K562 (cell line): Measurements from ENCODE around the gene UTP11. TPM values are rescaled to one million over a fixed set of nuclear protein-coding genes. Genes with fewer than 3 reads are reported as not detected.

Experiments used
- ATAC-seq: fragments of 200-7000 bp; cut with Tn5 transposase; 3 replicates; pipeline ENCODE4 v1.9.1; 2020; ENCODE audit warnings: moderate library complexity
- BruUV-seq: library from RNA; stranded (reverse); fragments of 400-500 nt; replicated peaks from 2 replicates; lab custom pipeline; 2021; lab: Mats Ljungman, UMichigan
- CTCF ChIA-PET: fragments of 300-600 bp; formaldehyde crosslinking; extraction: SDS; loops from one replicate; lab custom pipeline; 2021; ENCODE audit warnings: low intra/inter-chr PET ratio; lab: Yijun Ruan, JAX
- POLR2A ChIA-PET: fragments of 300-600, 350-650 bp; sonication (Branson Sonifier 250); formaldehyde crosslinking; extraction: SDS; loops from one replicate; lab custom pipeline; 2021; ENCODE audit warnings: antibody characterized with exemption, inconsistent platforms; lab: Yijun Ruan, JAX
- DNase-seq, 4 experiments: peaks; one replicate each; pipeline versions ENCODE4 v3.0.0 to v3.0.0-alpha.2; 2011 to 2018; ENCODE audit warnings: low spot score in 3 of 4, mixed read lengths in 3 of 4; ENCODE audit errors: extremely low read depth in 1 of 4
- FAIRE-seq: peaks from 2 replicates; lab custom pipeline; 2011; peaks lifted over from hg19 to GRCh38; lab: Jason Lieb, UNC
- H2AFZ ChIP-seq: 2 replicates; pipeline ENCODE4 v1.6.0; 2011; ENCODE audit warnings: low read depth, low read length, control low read depth, inconsistent platforms
- H3K27ac ChIP-seq: fragments of 200-600 bp; 3 replicates; pipeline ENCODE4 v1.8.0; 2011; ENCODE audit warnings: low read depth, mild to moderate bottlenecking, control low read depth, inconsistent platforms, low read length, moderate library complexity, mixed read lengths; ENCODE audit errors: extremely low read depth
- H3K27me3 ChIP-seq, 2 experiments: fragments of 300-600 bp in 1 of 2; 2 replicates in 1 of 2; 3 replicates in 1 of 2; pipeline versions ENCODE4 v1.6.0 to v1.8.0; 2011; ENCODE audit warnings: inconsistent platforms in 2 of 2, low read length in 2 of 2, mild to moderate bottlenecking in 1 of 2, mixed read lengths in 1 of 2, moderate library complexity in 1 of 2; ENCODE audit not compliant: control insufficient read depth in 2 of 2, insufficient read depth in 2 of 2
- H3K36me3 ChIP-seq: fragments of 300-600 bp; 3 replicates; pipeline ENCODE4 v1.8.0; 2011; ENCODE audit warnings: mild to moderate bottlenecking, low read length, inconsistent platforms; ENCODE audit not compliant: control insufficient read depth, insufficient read depth
- H3K4me1 ChIP-seq, 2 experiments: fragments of 200-600 bp in 1 of 2; replicated peaks in 1 of 2; 2 replicates in 1 of 2; 3 replicates in 1 of 2; pipeline versions ENCODE4 v1.5.1 to v1.8.0; 2011; ENCODE audit warnings: inconsistent platforms in 2 of 2, low read length in 2 of 2, mild to moderate bottlenecking in 1 of 2, mixed read lengths in 1 of 2, moderate library complexity in 1 of 2; ENCODE audit not compliant: control insufficient read depth in 2 of 2, insufficient read depth in 2 of 2
- H3K4me2 ChIP-seq: 2 replicates; pipeline ENCODE4 v1.6.1; 2011; ENCODE audit warnings: low read length, control low read depth, inconsistent platforms, mixed read lengths; ENCODE audit not compliant: insufficient read depth
- H3K4me3 ChIP-seq: fragments of 200-600 bp; sonication (generic), shearing (Covaris generic); 2 replicates; pipeline ENCODE4 v1.5.1; 2016; ENCODE audit warnings: control low read depth, inconsistent platforms
- H3K79me2 ChIP-seq: fragments of 200-600 bp; 3 replicates; pipeline ENCODE4 v1.8.0; 2011; ENCODE audit warnings: low read length, inconsistent platforms; ENCODE audit not compliant: control insufficient read depth, insufficient read depth
- H3K9ac ChIP-seq, 2 experiments: 2 replicates each; pipeline versions ENCODE4 v1.6.0 to v1.6.1; 2011; ENCODE audit warnings: low read depth in 2 of 2, low read length in 2 of 2, control low read depth in 1 of 2, inconsistent platforms in 1 of 2, mild to moderate bottlenecking in 1 of 2, mixed read lengths in 1 of 2; ENCODE audit not compliant: insufficient read depth in 1 of 2
- H3K9me1 ChIP-seq: one replicate; pipeline ENCODE4 v1.6.0; 2011; ENCODE audit warnings: inconsistent platforms, mild to moderate bottlenecking, low read length, moderate library complexity; ENCODE audit not compliant: control insufficient read depth, insufficient read depth
- H3K9me3 ChIP-seq: replicated peaks from 2 replicates; pipeline ENCODE4 v1.5.1; 2011; ENCODE audit warnings: low read depth, low read length, inconsistent platforms; ENCODE audit not compliant: control insufficient read depth, insufficient read depth
- H4K20me1 ChIP-seq: replicated peaks from 2 replicates; pipeline ENCODE4 v1.6.1; 2011; ENCODE audit warnings: low read length, inconsistent platforms, mixed read lengths; ENCODE audit not compliant: control insufficient read depth, insufficient read depth
- BCOR ChIP-seq: fragments of 450-650 bp; IDR thresholded peaks from 2 replicates; pipeline ENCODE4 v1.6.1; 2016
- CREBBP ChIP-seq: IDR thresholded peaks from one replicate; pipeline ENCODE4 v1.6.1; 2012; ENCODE audit warnings: low read depth, mild to moderate bottlenecking, control low read depth, inconsistent platforms, low read length
- KDM1A ChIP-seq, 2 experiments: fragments of 450-650 bp; IDR thresholded peaks; 2 replicates each; pipeline ENCODE4 v1.6.1; 2016; ENCODE audit warnings: mild to moderate bottlenecking in 2 of 2
- RAD21 ChIP-seq, 2 experiments: fragments of 250-450 bp in 1 of 2; fragments of 450-650 bp in 1 of 2; sonication (Bioruptor Pico) in 1 of 2; formaldehyde crosslinking in 1 of 2; IDR thresholded peaks in 1 of 2; conservative IDR thresholded peaks in 1 of 2; 2 replicates each; pipeline versions ENCODE4 v1.4.0 to v1.8.0; 2020 to 2022; ENCODE audit warnings: mild to moderate bottlenecking in 2 of 2, moderate library complexity in 1 of 2
- RBM25 ChIP-seq: fragments of 200-400 bp; formaldehyde crosslinking; IDR thresholded peaks from 2 replicates; pipeline ENCODE4 v1.6.1; 2018; ENCODE audit warnings: low read length, low read depth, moderate library complexity; ENCODE audit not compliant: severe bottlenecking
- ZFP36 ChIP-seq: fragments of 150-350 bp; IDR thresholded peaks from 2 replicates; pipeline ENCODE4 v1.6.1; 2018; ENCODE audit warnings: low read length, low read depth; ENCODE audit not compliant: partially characterized antibody
- ZNF146 ChIP-seq: IDR thresholded peaks from one replicate; pipeline ENCODE4 v1.6.1; 2018; ENCODE audit warnings: missing compliant biosample characterization; ENCODE audit not compliant: unreplicated experiment
- whole genome bisulfite sequencing: fragments of 100-300 bp; shearing (Covaris generic); methylation state at CpG from one replicate; pipeline ENCODE4 v1.1.6; 2016; ENCODE audit warnings: low coverage, mixed read lengths; ENCODE audit not compliant: insufficient coverage; ENCODE audit errors: missing lambda C conversion rate; 5-methylcytosine and 5-hydroxymethylcytosine counted together
- in situ Hi-C: fragments of 300-500 bp; cut with MboI; formaldehyde crosslinking; loops from 4 replicates; pipeline ENCODE4 v1.15.0; 2018; ENCODE audit warnings: inconsistent platforms, mixed read lengths
- intact Hi-C: fragments of 100-400 bp; cut with micrococcal nuclease; formaldehyde crosslinking; loops from 2 replicates; pipeline ENCODE4 v1.14.2; 2022
- polyA plus RNA-seq, 8 experiments: library from polyadenylated mRNA; depleted of rRNA in 4 of 8; stranded (reverse) in 5 of 8; unstranded in 3 of 8; fragments of >200 nt; fragmentation: Nextera tagmentation in 2 of 8; fragmentation: Illumina TruSeq in 1 of 8; extraction: Ambion mirVana in 2 of 8; extraction: Trizol in 1 of 8; gene quantifications; 2 replicates each; pipeline versions ENCODE4 v1.2.1 to v1.2.3, GENCODE V29; 2011 to 2014; ENCODE audit warnings: inconsistent platforms in 1 of 8, missing spikeins in 1 of 8
- total RNA-seq, 7 experiments: library from RNA; depleted of rRNA in 6 of 7; stranded (reverse); fragments of >200 nt in 6 of 7; fragmentation: Illumina TruSeq in 2 of 7; extraction: Trizol in 2 of 7; gene quantifications; 2 replicates each; pipeline versions ENCODE4 v1.2.1 to v1.2.3, GENCODE V29; 2011 to 2021; ENCODE audit warnings: low replicate concordance in 1 of 7

Gene UTP11
- total and polyA plus RNA-seq, 9 of the 15 experiments (the other 6 are each of a cell fraction or from before 2014, with no cell fraction given) = 91.1 to 378 (median 221) TPM

DNA sequence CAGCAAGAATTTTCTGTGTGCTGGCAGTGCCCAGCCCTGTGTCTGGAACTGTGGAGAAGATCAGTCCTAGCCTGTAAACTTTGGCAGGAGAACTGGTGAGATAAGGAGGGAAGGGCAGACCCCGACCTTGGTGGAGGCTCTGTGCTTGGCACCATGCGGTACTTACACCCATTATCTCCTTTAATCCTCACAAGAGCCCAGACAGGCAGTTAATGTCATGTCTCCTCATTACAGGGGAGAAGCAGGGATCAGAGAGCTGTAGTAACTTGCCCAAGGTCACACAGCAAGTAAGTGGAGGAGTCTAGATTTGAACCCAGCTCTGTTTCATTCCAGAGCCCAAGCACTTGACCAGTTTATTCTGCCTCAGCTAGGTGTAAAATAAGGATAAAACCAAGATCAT lies 48.0 kb downstream of the UTP11 start:
- H3K9ac ChIP-seq = no peak overlapping the region
- no peaks in the 10 kb centered on the region for H3K9me3 ChIP-seq
- no peak overlapping the region for H3K4me2 ChIP-seq
- H3K9me1 ChIP-seq = no peaks in the 10 kb centered on the region
- no peak overlapping the region for H3K4me3 ChIP-seq
- no peaks in the 10 kb centered on the region for H3K36me3 ChIP-seq
- WGBS = 9% methylated on average over 2 of the region's 2 CpGs
- POLR2A ChIA-PET = interaction anchor here (0.6 to 1.1 kb wide), 2 partner anchors 12 to 19 kb away, joined by 3 to 4 read pairs; no protein-coding TSS in a partner anchor
- FAIRE-seq = no peak
- H3K27ac ChIP-seq = no peak overlapping the region
- intact Hi-C loops (no loop called here), in situ Hi-C loops (no loop called here)
- DNase-seq = no peak
- no peak overlapping the region for H2AFZ ChIP-seq
- peaks cover 12 to 21% of the 10 kb centered on the region in 2 experiments; a peak in 4 of 5 replicates for H3K4me1 ChIP-seq
- H3K79me2 ChIP-seq = no peaks in the 10 kb centered on the region
- no peaks in the 10 kb centered on the region for H4K20me1 ChIP-seq
- TF ChIP-seq BCOR (peak; percentile 71), RAD21 (CRISPR knock-in tag; conservative IDR thresholded peaks at IDR 0.05 in 1 of 2, IDR thresholded peaks at IDR 0.05 in 1 of 2) (no peak), ZFP36 (peak; percentile 78), KDM1A (IDR thresholded peaks at IDR 0.05) (0 out of 4 replicates have a peak, but pooled peaks of 1 of the 2 experiments have one; percentile 46), CREBBP (no peak), RBM25 (peak; percentile 87), ZNF146 (CRISPR knock-in tag) (no peak)
- TF ChIP-seq, all 486 proteins: peak for 4
- CTCF ChIA-PET = no interaction called here
- no peak for ATAC-seq
- BruUV-seq = no TSS peak
- H3K27me3 ChIP-seq = peaks cover 2 to 9% of the 10 kb centered on the region in 2 experiments; a peak in 2 of 5 replicates
